ENCODE data around the gene GPR152. TPM values are rescaled to one million over a fixed set of nuclear protein-coding genes. Genes with fewer than 3 reads are reported as not detected.

The GPR152 gene
- polyA plus RNA-seq, 2 of the 4 experiments (the other 2 are of a cell fraction), result not detected

GRCh38 chr11:67483831-67484665 is 31.5 kb upstream of the GPR152 start:
- WGBS (ENCODE audit: missing lambda C conversion rate), result 87% methylated on average over 16 of the region's 16 CpGs
- ATAC-seq, result no peak
- ChIA-PET CTCF (interaction anchor here (1.3 kb wide), 1 partner anchor 10 kb away, joined by 4 read pairs; no protein-coding TSS in a partner anchor), POLR2A (interaction anchor here (1.3 kb wide), 1 partner anchor 17 kb away, joined by 3 read pairs; no protein-coding TSS in a partner anchor)
- Histone ChIP-seq H3K4me3 (no peak overlapping the region), H3K4me2 (peak overlapping the region; percentile 97), H3K27ac (peak overlapping the region in 1 of 2 experiments; percentile 88; a peak in 2 of 6 replicates), H3K4me1 (peaks cover 11% of the 10 kb centered on the region; the same call in 2 of the 3 replicates), H3K9me3 (no peaks in the 10 kb centered on the region)
- no peak for FAIRE-seq
- DNase-seq (ENCODE audit: low read depth in 1 of 2, low spot score in 1 of 2), result no peak
- TF ChIP-seq RCOR1 (IDR thresholded peaks at IDR 0.05; ENCODE audit: low read depth, low read length), result no peak

- ATAC-seq, result peak; percentile 98 to 99
- Histone ChIP-seq H3K9me3 (no peaks in the 10 kb centered on the region), H3K27ac (peak within 1 kb of the TSS; percentile 71 to 88), H3K4me1 (peaks cover 11% of the 10 kb centered on the region; the same call in 2 of the 3 replicates), H3K4me2 (peak within 1 kb of the TSS; percentile 97), H3K4me3 (peak within 1 kb of the TSS; percentile 55)
- WGBS (ENCODE audit: missing lambda C conversion rate), result 15% methylated on average over 57 of the region's 60 CpGs
- ChIA-PET POLR2A (interaction anchor here (0.6 to 1.3 kb wide), 8 partner anchors 8 to 109 kb away, joined by 3 to 6 read pairs (median 4); partner anchors contain the start of genes CLCF1, PPP1CA and RPS6KB2), CTCF (interaction anchor here (0.7 to 1.8 kb wide), 3 partner anchors 10 to 138 kb away, joined by 3 to 4 read pairs (median 3); no protein-coding TSS in a partner anchor)
- TF ChIP-seq HDAC2 (IDR thresholded peaks at IDR 0.05) (peak; percentile 82; the same call in 1 of the 2 replicates), TP53 (CRISPR knock-in tag; IDR thresholded peaks at IDR 0.05) (peak; percentile 29; the same call in 1 of the 2 replicates), CHD4 (IDR thresholded peaks at IDR 0.05; ENCODE audit: borderline replicate concordance) (no peak), FOSL2 (IDR thresholded peaks at IDR 0.05) (no peak), FOSL2 (CRISPR knock-in tag; IDR thresholded peaks at IDR 0.05) (0 out of 2 replicates have a peak, but pooled peaks have one; percentile 6), RARB (CRISPR knock-in tag; IDR thresholded peaks at IDR 0.05) (no peak), HEYL (CRISPR knock-in tag; IDR thresholded peaks at IDR 0.05) (no peak), PHF8 (IDR thresholded peaks at IDR 0.05; ENCODE audit: borderline replicate concordance, low read depth) (peak; percentile 54), PBX3 (IDR thresholded peaks at IDR 0.05) (no peak), MAFK (IDR thresholded peaks at IDR 0.05; ENCODE audit: partially characterized antibody) (peak; percentile 23), HOXB13 (CRISPR knock-in tag; IDR thresholded peaks at IDR 0.05; ENCODE audit: low read depth) (no peak), NPAS2 (CRISPR knock-in tag; IDR thresholded peaks at IDR 0.05; ENCODE audit: borderline replicate concordance) (0 out of 2 replicates have a peak, but pooled peaks have one; percentile 18), KDM5A (IDR thresholded peaks at IDR 0.05) (peak; percentile 83), ZSCAN20 (CRISPR knock-in tag; IDR thresholded peaks at IDR 0.05) (peak; percentile 72; the same call in 1 of the 2 replicates), RNF2 (IDR thresholded peaks at IDR 0.05; ENCODE audit: borderline replicate concordance, low read depth) (peak; percentile 98), ZNF302 (CRISPR knock-in tag; IDR thresholded peaks at IDR 0.05) (no peak), BCL3 (IDR thresholded peaks at IDR 0.05) (no peak), FOXS1 (CRISPR knock-in tag; IDR thresholded peaks at IDR 0.05) (no peak), RFX5 (IDR thresholded peaks at IDR 0.05) (0 out of 2 replicates have a peak, but pooled peaks have one; percentile 30), POLR2A (IDR thresholded peaks at IDR 0.05; ENCODE audit: low read length) (peak; percentile 33), SMC3 (IDR thresholded peaks at IDR 0.05) (no peak)
- TF ChIP-seq, protein P1, sequence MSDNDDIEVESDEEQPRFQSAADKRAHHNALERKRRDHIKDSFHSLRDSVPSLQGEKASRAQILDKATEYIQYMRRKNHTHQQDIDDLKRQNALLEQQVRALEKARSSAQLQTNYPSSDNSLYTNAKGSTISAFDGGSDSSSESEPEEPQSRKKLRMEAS (IDR thresholded peaks at IDR 0.05), result peak; percentile 100
- TF ChIP-seq, protein P2, sequence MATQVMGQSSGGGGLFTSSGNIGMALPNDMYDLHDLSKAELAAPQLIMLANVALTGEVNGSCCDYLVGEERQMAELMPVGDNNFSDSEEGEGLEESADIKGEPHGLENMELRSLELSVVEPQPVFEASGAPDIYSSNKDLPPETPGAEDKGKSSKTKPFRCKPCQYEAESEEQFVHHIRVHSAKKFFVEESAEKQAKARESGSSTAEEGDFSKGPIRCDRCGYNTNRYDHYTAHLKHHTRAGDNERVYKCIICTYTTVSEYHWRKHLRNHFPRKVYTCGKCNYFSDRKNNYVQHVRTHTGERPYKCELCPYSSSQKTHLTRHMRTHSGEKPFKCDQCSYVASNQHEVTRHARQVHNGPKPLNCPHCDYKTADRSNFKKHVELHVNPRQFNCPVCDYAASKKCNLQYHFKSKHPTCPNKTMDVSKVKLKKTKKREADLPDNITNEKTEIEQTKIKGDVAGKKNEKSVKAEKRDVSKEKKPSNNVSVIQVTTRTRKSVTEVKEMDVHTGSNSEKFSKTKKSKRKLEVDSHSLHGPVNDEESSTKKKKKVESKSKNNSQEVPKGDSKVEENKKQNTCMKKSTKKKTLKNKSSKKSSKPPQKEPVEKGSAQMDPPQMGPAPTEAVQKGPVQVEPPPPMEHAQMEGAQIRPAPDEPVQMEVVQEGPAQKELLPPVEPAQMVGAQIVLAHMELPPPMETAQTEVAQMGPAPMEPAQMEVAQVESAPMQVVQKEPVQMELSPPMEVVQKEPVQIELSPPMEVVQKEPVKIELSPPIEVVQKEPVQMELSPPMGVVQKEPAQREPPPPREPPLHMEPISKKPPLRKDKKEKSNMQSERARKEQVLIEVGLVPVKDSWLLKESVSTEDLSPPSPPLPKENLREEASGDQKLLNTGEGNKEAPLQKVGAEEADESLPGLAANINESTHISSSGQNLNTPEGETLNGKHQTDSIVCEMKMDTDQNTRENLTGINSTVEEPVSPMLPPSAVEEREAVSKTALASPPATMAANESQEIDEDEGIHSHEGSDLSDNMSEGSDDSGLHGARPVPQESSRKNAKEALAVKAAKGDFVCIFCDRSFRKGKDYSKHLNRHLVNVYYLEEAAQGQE (IDR thresholded peaks at IDR 0.05), result 0 out of 2 replicates have a peak, but pooled peaks have one; percentile 6
- TF ChIP-seq, protein P3, sequence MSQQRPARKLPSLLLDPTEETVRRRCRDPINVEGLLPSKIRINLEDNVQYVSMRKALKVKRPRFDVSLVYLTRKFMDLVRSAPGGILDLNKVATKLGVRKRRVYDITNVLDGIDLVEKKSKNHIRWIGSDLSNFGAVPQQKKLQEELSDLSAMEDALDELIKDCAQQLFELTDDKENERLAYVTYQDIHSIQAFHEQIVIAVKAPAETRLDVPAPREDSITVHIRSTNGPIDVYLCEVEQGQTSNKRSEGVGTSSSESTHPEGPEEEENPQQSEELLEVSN (IDR thresholded peaks at IDR 0.05; ENCODE audit: borderline replicate concordance, low read depth), result peak; percentile 100
- FAIRE-seq, result no peak
- DNase-seq (ENCODE audit: low read depth in 1 of 2, low spot score in 1 of 2), result peak; percentile 98 to 99
Observed at GRCh38 chr11:67482827-67483798, 30.6 kb upstream of the GPR152 start, which contains the start of gene AIP. Gene AIP (plus strand): TSS chr11:67483026. CDS start chr11:67483159, 133 bp downstream.

Measured in A549 (cell line).